Fibroblast of peridontal ligament (primary cell): Measurements from ENCODE around the gene TTC28.
"Not testable (repeated sequence)": the region's sequence is repeated elsewhere in the genome, so short reads cannot be mapped to it uniquely, and the experiment has no call there.

ENCODE experiments used
- DNase-seq: peaks from one replicate; pipeline ENCODE4 v3.0.0-alpha.2; 2010; ENCODE audit errors: extremely low read depth

Gene TTC28

GRCh38 chr22:28679611-28680287 is at the start of gene TTC28:
Gene TTC28, minus strand, starts transcription at chr22:28679840. Its CDS starts 117 bp downstream, at chr22:28679723.
- DNase-seq: peak; percentile 66

- peak; percentile 33 for DNase-seq
Measured at GRCh38 chr22:28728621-28729313, 49.1 kb upstream of the TTC28 start.

- DNase-seq: no peak
Measured at GRCh38 chr22:28728002-28728401, 48.4 kb upstream of the TTC28 start.

GRCh38 chr22:28718044-28718443 is 38.4 kb upstream of the TTC28 start:
- no peak for DNase-seq

GRCh38 chr22:28716686-28717085 is 37.0 kb upstream of the TTC28 start:
- peak; percentile 48 for DNase-seq

- no peak for DNase-seq
Measured at GRCh38 chr22:28715611-28716010, 36.0 kb upstream of the TTC28 start.

- DNase-seq: no peak
Measured at GRCh38 chr22:28714043-28714628, 34.5 kb upstream of the TTC28 start.

GRCh38 chr22:28711820-28712777 is 32.5 kb upstream of the TTC28 start:
- DNase-seq: peak; percentile 99

GRCh38 chr22:28711341-28711740 is 31.7 kb upstream of the TTC28 start:
- DNase-seq: peak; percentile 56

GRCh38 chr22:28710576-28711191 is 31.0 kb upstream of the TTC28 start:
- DNase-seq: peak; percentile 93

GRCh38 chr22:28710107-28710506 is 30.5 kb upstream of the TTC28 start:
- DNase-seq: no peak

GRCh38 chr22:28706845-28707244 is 27.2 kb upstream of the TTC28 start:
- no peak for DNase-seq

GRCh38 chr22:28703436-28703835 is 23.8 kb upstream of the TTC28 start:
- DNase-seq: peak; percentile 50

- DNase-seq: no peak
Measured at GRCh38 chr22:28702891-28703290, 23.3 kb upstream of the TTC28 start.

- DNase-seq: not testable (repeated sequence)
Measured at GRCh38 chr22:28693041-28693760, 13.6 kb upstream of the TTC28 start.

GRCh38 chr22:28689796-28690195 is 10.2 kb upstream of the TTC28 start:
- DNase-seq: not testable (repeated sequence)

GRCh38 chr22:28682966-28683365 is 3.3 kb upstream of the TTC28 start:
- not testable (repeated sequence) for DNase-seq

- peak; percentile 34 for DNase-seq
Measured at GRCh38 chr22:28680813-28681490, 1.3 kb upstream of the TTC28 start.

- DNase-seq: peak; percentile 33
Measured at GRCh38 chr22:28678778-28679610, 646 bp downstream of the TTC28 start.
